Calu3 (cell line): ENCODE measurements around the gene GMPPA. TPM values are rescaled to one million over a fixed set of nuclear protein-coding genes. Genes with fewer than 3 reads are reported as not detected.

Experiments
- BruUV-seq: library from RNA; stranded (reverse); fragments of 400-500 nt; replicated peaks from 2 replicates; lab custom pipeline; 2021; lab: Mats Ljungman, UMichigan
- CTCF ChIA-PET: fragments of 300-600 bp; sonication (Branson Sonifier 250); formaldehyde crosslinking; loops from one replicate; lab custom pipeline; 2022; ENCODE audit warnings: antibody characterized with exemption; lab: Charles Lee
- DNase-seq: peaks from one replicate; pipeline ENCODE4 v3.0.0; 2022
- H3K27ac Mint-ChIP-seq: one replicate; pipeline ENCODE4 v1.8.0; 2022; ENCODE audit warnings: mixed read lengths; ENCODE audit not compliant: unreplicated experiment
- H3K27me3 Mint-ChIP-seq: one replicate; pipeline ENCODE4 v1.8.0; 2022; ENCODE audit warnings: mixed read lengths; ENCODE audit not compliant: unreplicated experiment
- H3K36me3 Mint-ChIP-seq: one replicate; pipeline ENCODE4 v1.8.0; 2022; ENCODE audit warnings: mild to moderate bottlenecking, moderate library complexity, mixed read lengths; ENCODE audit not compliant: insufficient read depth, unreplicated experiment
- H3K4me1 Mint-ChIP-seq: one replicate; pipeline ENCODE4 v1.8.0; 2022; ENCODE audit warnings: mild to moderate bottlenecking, low read depth, mixed read lengths; ENCODE audit not compliant: unreplicated experiment
- H3K4me3 Mint-ChIP-seq: one replicate; pipeline ENCODE4 v1.8.0; 2022; ENCODE audit warnings: mild to moderate bottlenecking, low read depth, moderate library complexity, mixed read lengths; ENCODE audit not compliant: unreplicated experiment
- H3K9me3 Mint-ChIP-seq: one replicate; pipeline ENCODE4 v1.8.0; 2022; ENCODE audit warnings: low read depth, mixed read lengths; ENCODE audit not compliant: unreplicated experiment
- intact Hi-C: fragments of 100-400 bp; cut with micrococcal nuclease; formaldehyde crosslinking; loops from one replicate; pipeline ENCODE4 v1.10.0; 2022; ENCODE audit not compliant: unreplicated experiment
- total RNA-seq: library from RNA; stranded (reverse); gene quantifications from 2 replicates; pipeline ENCODE4 v1.2.3, GENCODE V29; 2022
- TF ChIP-seq, protein P1 (sequence below): fragments of 200-600 bp; IDR thresholded peaks from one replicate; pipeline ENCODE4 v1.8.0; 2022; ENCODE audit warnings: antibody characterized with exemption; ENCODE audit not compliant: unreplicated experiment

Gene GMPPA
- total RNA-seq, 1 experiment from 2014 or later, result 53.0 TPM

DNA sequence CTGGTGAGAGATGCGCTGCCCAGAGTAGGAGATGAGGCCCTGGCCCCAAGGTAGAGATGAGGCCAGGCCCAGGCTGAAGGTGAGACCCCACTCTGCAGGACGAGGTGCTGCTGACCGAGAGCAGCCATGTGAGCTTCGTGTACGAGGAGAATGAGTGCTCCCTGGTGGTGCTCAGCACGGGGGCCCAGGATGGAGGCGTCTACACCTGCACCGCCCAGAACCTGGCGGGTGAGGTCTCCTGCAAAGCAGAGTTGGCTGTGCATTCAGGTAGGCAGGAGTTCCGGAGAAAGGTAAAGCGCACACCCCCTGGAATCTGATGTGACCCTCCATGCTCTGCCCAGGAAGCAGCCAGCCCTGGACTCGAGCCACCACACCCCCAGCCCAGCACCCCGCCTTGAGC lies 21.5 kb upstream of the GMPPA start:
- Mint-ChIP-seq H3K4me3 (no peak overlapping the region), H3K27me3 (peaks cover 17% of the 10 kb centered on the region), H3K9me3 (no peaks in the 10 kb centered on the region), H3K36me3 (no peaks in the 10 kb centered on the region), H3K4me1 (peaks cover 24% of the 10 kb centered on the region), H3K27ac (no peak overlapping the region)
- no TSS peak for BruUV-seq
- TF ChIP-seq, protein P1, sequence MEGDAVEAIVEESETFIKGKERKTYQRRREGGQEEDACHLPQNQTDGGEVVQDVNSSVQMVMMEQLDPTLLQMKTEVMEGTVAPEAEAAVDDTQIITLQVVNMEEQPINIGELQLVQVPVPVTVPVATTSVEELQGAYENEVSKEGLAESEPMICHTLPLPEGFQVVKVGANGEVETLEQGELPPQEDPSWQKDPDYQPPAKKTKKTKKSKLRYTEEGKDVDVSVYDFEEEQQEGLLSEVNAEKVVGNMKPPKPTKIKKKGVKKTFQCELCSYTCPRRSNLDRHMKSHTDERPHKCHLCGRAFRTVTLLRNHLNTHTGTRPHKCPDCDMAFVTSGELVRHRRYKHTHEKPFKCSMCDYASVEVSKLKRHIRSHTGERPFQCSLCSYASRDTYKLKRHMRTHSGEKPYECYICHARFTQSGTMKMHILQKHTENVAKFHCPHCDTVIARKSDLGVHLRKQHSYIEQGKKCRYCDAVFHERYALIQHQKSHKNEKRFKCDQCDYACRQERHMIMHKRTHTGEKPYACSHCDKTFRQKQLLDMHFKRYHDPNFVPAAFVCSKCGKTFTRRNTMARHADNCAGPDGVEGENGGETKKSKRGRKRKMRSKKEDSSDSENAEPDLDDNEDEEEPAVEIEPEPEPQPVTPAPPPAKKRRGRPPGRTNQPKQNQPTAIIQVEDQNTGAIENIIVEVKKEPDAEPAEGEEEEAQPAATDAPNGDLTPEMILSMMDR, result no peak
- intact Hi-C loops, result loop anchor here (5.0 kb wide), 1 partner anchor 45 kb away; no protein-coding TSS in a partner anchor
- no peak for DNase-seq
- CTCF ChIA-PET, result interaction anchor here (0.6 to 2.3 kb wide), 5 partner anchors 8 to 53 kb away, joined by 3 to 9 read pairs (median 5); no protein-coding TSS in a partner anchor

DNA sequence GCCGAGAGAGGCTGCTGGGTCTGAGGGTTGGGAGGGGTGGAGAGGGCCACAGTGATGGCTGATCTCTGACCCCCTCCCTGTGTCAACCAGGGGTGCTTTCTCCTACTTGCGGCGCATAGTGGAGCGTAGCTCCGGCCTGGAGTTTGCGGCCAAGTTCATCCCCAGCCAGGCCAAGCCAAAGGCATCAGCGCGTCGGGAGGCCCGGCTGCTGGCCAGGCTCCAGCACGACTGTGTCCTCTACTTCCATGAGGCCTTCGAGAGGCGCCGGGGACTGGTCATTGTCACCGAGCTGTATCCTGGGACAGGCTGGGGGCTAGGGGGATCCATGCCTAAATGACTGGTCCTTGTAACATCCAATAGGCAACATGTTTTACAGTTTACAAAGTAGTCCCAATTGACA lies 20.9 kb upstream of the GMPPA start:
- intact Hi-C loops, result loop anchor here (5.0 kb wide), 1 partner anchor 44 kb away; no protein-coding TSS in a partner anchor
- DNase-seq, result no peak
- no peak overlapping the region for H3K4me3 Mint-ChIP-seq
- TF ChIP-seq, protein P1, result no peak
- peaks cover 24% of the 10 kb centered on the region for H3K4me1 Mint-ChIP-seq
- H3K27me3 Mint-ChIP-seq, result peaks cover 23% of the 10 kb centered on the region
- no peak overlapping the region for H3K27ac Mint-ChIP-seq
- no peaks in the 10 kb centered on the region for H3K9me3 Mint-ChIP-seq
- no peaks in the 10 kb centered on the region for H3K36me3 Mint-ChIP-seq
- no TSS peak for BruUV-seq
- CTCF ChIA-PET, result interaction anchor here (1.2 kb wide), 1 partner anchor 52 kb away, joined by 5 read pairs; no protein-coding TSS in a partner anchor

DNA sequence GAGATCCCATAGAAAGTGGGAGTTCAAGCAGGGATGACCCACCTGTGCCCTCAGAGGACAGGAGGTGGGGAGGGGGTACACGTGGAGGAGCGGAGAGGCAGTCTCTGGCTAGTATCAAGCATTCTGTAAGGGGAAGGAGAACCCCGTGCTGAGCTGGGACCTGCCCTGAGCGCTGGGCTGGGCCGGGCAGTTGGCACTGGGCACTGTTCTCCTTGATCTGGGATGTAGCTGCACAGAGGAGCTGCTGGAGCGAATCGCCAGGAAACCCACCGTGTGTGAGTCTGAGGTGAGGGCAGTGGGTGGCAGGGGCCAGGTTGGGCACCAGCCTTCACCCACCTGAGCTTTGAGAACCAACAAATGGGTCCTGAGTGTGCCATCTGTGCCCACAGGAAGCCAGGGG lies 19.8 kb upstream of the GMPPA start:
- Mint-ChIP-seq H3K27ac (no peak overlapping the region), H3K9me3 (no peaks in the 10 kb centered on the region), H3K4me3 (no peak overlapping the region), H3K36me3 (no peaks in the 10 kb centered on the region), H3K4me1 (peaks cover 24% of the 10 kb centered on the region), H3K27me3 (peaks cover 34% of the 10 kb centered on the region)
- intact Hi-C loops, result loop anchor here (5.0 kb wide), 1 partner anchor 43 kb away; no protein-coding TSS in a partner anchor
- TF ChIP-seq, protein P1, result no peak
- BruUV-seq, result no TSS peak
- CTCF ChIA-PET, result no interaction called here
- DNase-seq, result no peak

DNA sequence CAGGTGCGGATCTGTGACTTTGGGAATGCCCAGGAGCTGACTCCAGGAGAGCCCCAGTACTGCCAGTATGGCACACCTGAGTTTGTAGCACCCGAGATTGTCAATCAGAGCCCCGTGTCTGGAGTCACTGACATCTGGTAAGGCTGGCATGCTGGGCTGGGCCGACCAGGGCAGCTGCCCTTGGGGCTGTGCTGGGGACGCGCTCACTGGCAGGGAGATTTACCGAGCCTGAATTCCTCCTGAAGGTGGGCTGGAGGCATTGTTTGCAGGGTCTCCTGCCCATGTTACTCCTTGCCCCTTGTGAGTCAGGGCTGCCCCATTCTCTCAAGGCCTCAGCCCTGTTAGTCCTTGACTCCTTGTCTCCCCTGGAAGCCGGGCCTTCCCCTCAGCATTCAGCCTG lies 18.7 kb upstream of the GMPPA start:
- peaks cover 24% of the 10 kb centered on the region for H3K4me1 Mint-ChIP-seq
- no peak overlapping the region for H3K4me3 Mint-ChIP-seq
- H3K27me3 Mint-ChIP-seq, result peaks cover 42% of the 10 kb centered on the region
- DNase-seq, result no peak
- no TSS peak for BruUV-seq
- no peaks in the 10 kb centered on the region for H3K36me3 Mint-ChIP-seq
- intact Hi-C loops, result no loop called here
- TF ChIP-seq, protein P1, result no peak
- CTCF ChIA-PET, result no interaction called here
- no peaks in the 10 kb centered on the region for H3K9me3 Mint-ChIP-seq
- H3K27ac Mint-ChIP-seq, result no peak overlapping the region
